ENCODE results near the gene FMO3. TPM values are rescaled to one million over a fixed set of nuclear protein-coding genes. Genes with fewer than 3 reads are reported as not detected.

Gene FMO3
- polyA plus RNA-seq, 1 donor (not counting 4 experiments of a cell fraction or from before 2014, with no cell fraction given) = not detected

DNA sequence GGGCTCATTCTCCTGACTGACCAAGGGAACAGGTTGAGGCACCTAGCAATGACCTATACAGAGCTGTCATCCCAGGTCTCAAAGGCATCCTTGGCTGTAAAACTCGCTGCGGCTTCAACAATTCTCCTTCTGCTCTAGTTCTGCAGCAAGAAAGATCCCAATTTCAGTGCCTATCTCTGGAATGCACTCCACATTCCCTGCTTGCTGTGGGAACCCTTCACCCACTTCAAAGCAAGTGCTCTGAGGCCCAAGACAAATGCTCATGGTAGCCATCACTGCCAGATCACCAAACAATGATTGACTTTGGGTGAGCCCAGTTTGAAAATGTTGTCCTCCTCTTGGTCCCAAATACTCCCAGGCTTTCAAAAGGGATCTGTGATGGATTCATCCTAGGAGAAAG is 37.7 kb upstream of the FMO3 start:
- TF ChIP-seq, protein P1, sequence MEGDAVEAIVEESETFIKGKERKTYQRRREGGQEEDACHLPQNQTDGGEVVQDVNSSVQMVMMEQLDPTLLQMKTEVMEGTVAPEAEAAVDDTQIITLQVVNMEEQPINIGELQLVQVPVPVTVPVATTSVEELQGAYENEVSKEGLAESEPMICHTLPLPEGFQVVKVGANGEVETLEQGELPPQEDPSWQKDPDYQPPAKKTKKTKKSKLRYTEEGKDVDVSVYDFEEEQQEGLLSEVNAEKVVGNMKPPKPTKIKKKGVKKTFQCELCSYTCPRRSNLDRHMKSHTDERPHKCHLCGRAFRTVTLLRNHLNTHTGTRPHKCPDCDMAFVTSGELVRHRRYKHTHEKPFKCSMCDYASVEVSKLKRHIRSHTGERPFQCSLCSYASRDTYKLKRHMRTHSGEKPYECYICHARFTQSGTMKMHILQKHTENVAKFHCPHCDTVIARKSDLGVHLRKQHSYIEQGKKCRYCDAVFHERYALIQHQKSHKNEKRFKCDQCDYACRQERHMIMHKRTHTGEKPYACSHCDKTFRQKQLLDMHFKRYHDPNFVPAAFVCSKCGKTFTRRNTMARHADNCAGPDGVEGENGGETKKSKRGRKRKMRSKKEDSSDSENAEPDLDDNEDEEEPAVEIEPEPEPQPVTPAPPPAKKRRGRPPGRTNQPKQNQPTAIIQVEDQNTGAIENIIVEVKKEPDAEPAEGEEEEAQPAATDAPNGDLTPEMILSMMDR (optimal IDR thresholded peaks at IDR 0.05 in 1 of 3, IDR thresholded peaks at IDR 0.05 in 1 of 3, conservative IDR thresholded peaks at IDR 0.05 in 1 of 3; ENCODE audit: extremely low read depth in 1 of 3, insufficient read depth in 2 of 3, low read length in 3 of 3) = no peak
- no peaks in the 10 kb centered on the region for H3K27me3 ChIP-seq (ENCODE audit: control insufficient read depth, extremely low read depth, insufficient read depth, low read length)
- no peaks in the 10 kb centered on the region for H4K20me1 ChIP-seq (ENCODE audit: control insufficient read depth, extremely low read depth, insufficient read depth, low read length)
- H3K9me3 ChIP-seq (ENCODE audit: control insufficient read depth, low read depth, low read length) = no peaks in the 10 kb centered on the region
- H3K4me1 ChIP-seq (ENCODE audit: control insufficient read depth, extremely low read depth, insufficient read depth, low read length) = no peaks in the 10 kb centered on the region
- H3K79me2 ChIP-seq (ENCODE audit: control insufficient read depth, insufficient read depth, low read length) = no peaks in the 10 kb centered on the region
- no peak overlapping the region for H2AFZ ChIP-seq (ENCODE audit: control insufficient read depth, low read length)
- FAIRE-seq = no peak
- no peaks in the 10 kb centered on the region for H3K36me3 ChIP-seq (ENCODE audit: control insufficient read depth in 2 of 2, extremely low read depth in 1 of 2, insufficient read depth in 2 of 2, low read length in 2 of 2)
- no peak overlapping the region for H3K27ac ChIP-seq (ENCODE audit: control insufficient read depth, insufficient read depth, low read length)
- no peak overlapping the region for H3K4me3 ChIP-seq (ENCODE audit: control insufficient read depth in 2 of 3, extremely low read depth in 1 of 3, insufficient read depth in 2 of 3, low read depth in 1 of 3, low read length in 3 of 3)
- H3K9ac ChIP-seq (ENCODE audit: control insufficient read depth, extremely low read depth, insufficient read depth, low read length) = no peak overlapping the region
- dilution Hi-C loops (cut with MboI; ENCODE audit: extremely low pct_ligation_motif_present, low sequenced_read_pairs) = no loop called here
- H3K9me1 ChIP-seq (ENCODE audit: control insufficient read depth, extremely low read depth, insufficient read depth, low read length) = no peaks in the 10 kb centered on the region
- no peak overlapping the region for H3K4me2 ChIP-seq (ENCODE audit: control insufficient read depth, extremely low read depth, insufficient read depth, low read depth, low read length)
- DNase-seq (ENCODE audit: low read depth, low spot score) = no peak

DNA sequence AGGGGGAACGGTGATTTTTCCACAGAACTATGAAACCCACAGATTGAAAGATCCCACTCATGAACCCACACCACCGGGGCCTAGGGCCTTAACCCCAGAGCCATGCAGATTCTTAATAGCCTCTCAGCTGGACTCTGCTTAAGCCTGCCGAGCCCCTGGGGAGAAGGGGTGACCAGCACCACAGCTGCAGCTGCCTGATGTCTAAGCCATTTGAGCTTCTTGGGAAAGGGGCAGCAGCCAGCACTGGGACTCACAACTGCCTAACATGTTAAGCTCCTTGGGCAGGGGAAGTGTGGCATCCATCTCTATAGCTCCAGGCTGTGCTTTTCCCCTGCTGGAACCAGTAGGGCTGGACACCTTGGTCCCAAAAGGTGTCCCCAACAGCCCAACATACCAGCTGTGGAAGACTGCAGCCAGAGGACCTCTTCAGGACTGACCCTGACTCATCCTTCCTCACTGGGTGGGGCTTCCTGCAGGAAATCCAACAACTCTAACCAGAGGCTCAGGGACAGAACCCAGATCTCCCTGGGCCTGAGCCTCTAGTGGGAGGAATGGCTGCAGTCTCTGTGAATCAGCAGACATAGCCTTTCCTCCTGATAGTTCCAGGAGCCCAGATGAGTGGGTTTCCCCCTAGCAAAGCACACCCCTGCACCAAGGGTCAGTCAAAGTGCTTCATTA is 34.6 kb upstream of the FMO3 start:
- H3K36me3 ChIP-seq (ENCODE audit: control insufficient read depth in 2 of 2, extremely low read depth in 1 of 2, insufficient read depth in 2 of 2, low read length in 2 of 2) = no peaks in the 10 kb centered on the region
- no peaks in the 10 kb centered on the region for H4K20me1 ChIP-seq (ENCODE audit: control insufficient read depth, extremely low read depth, insufficient read depth, low read length)
- H3K4me1 ChIP-seq (ENCODE audit: control insufficient read depth, extremely low read depth, insufficient read depth, low read length) = no peaks in the 10 kb centered on the region
- H3K79me2 ChIP-seq (ENCODE audit: control insufficient read depth, insufficient read depth, low read length) = no peaks in the 10 kb centered on the region
- H3K4me2 ChIP-seq (ENCODE audit: control insufficient read depth, extremely low read depth, insufficient read depth, low read depth, low read length) = no peak overlapping the region
- TF ChIP-seq, protein P1 (optimal IDR thresholded peaks at IDR 0.05 in 1 of 3, IDR thresholded peaks at IDR 0.05 in 1 of 3, conservative IDR thresholded peaks at IDR 0.05 in 1 of 3; ENCODE audit: extremely low read depth in 1 of 3, insufficient read depth in 2 of 3, low read length in 3 of 3) = no peak
- TF ChIP-seq EZH2 (IDR thresholded peaks at IDR 0.05; ENCODE audit: low read length) = no peak
- no peak overlapping the region for H2AFZ ChIP-seq (ENCODE audit: control insufficient read depth, low read length)
- DNase-seq (ENCODE audit: low read depth, low spot score) = no peak
- H3K27ac ChIP-seq (ENCODE audit: control insufficient read depth, insufficient read depth, low read length) = no peak overlapping the region
- H3K9ac ChIP-seq (ENCODE audit: control insufficient read depth, extremely low read depth, insufficient read depth, low read length) = no peak overlapping the region
- dilution Hi-C loops (cut with MboI; ENCODE audit: extremely low pct_ligation_motif_present, low sequenced_read_pairs) = no loop called here
- H3K9me1 ChIP-seq (ENCODE audit: control insufficient read depth, extremely low read depth, insufficient read depth, low read length) = no peaks in the 10 kb centered on the region
- H3K4me3 ChIP-seq (ENCODE audit: control insufficient read depth in 2 of 3, extremely low read depth in 1 of 3, insufficient read depth in 2 of 3, low read depth in 1 of 3, low read length in 3 of 3) = no peak overlapping the region
- no peaks in the 10 kb centered on the region for H3K9me3 ChIP-seq (ENCODE audit: control insufficient read depth, low read depth, low read length)
- FAIRE-seq = no peak
- no peaks in the 10 kb centered on the region for H3K27me3 ChIP-seq (ENCODE audit: control insufficient read depth, extremely low read depth, insufficient read depth, low read length)

Measured in keratinocyte (primary cell).